CD14-positive monocyte (primary cell): ENCODE measurements around the gene PLPP6. TPM values are rescaled to one million over a fixed set of nuclear protein-coding genes. Genes with fewer than 3 reads are reported as not detected.
A peak's percentile ranks its signal among the peaks of the same experiment; 100 is the strongest.

Source experiments
- DNase-seq, 3 donors: peaks; one replicate each; pipeline ENCODE4 v3.0.0-alpha.2; 2011 to 2022
- H2AFZ ChIP-seq: 2 replicates; pipeline ENCODE4 v1.6.0; 2012; ENCODE audit warnings: mild to moderate bottlenecking, low read depth, low read length, inconsistent platforms; ENCODE audit not compliant: insufficient read depth, poor library complexity, severe bottlenecking
- H3K27ac ChIP-seq, 2 donors: 1 replicate in 1 of 2; 2 replicates in 1 of 2; pipeline ENCODE4 v1.5.1; 2012 to 2013; ENCODE audit warnings: low read length in 2 of 2, control low read depth in 1 of 2, inconsistent platforms in 1 of 2, low read depth in 1 of 2, mild to moderate bottlenecking in 1 of 2
- H3K27me3 ChIP-seq, 2 donors: one replicate each; pipeline versions ENCODE4 v1.6.0 to v1.6.1; 2011 to 2013; ENCODE audit warnings: low read length in 2 of 2; ENCODE audit not compliant: control insufficient read depth in 2 of 2, insufficient read depth in 2 of 2
- H3K36me3 ChIP-seq, 2 donors: replicated peaks in 1 of 2; 1 replicate in 1 of 2; 2 replicates in 1 of 2; pipeline versions ENCODE4 v1.5.1 to v1.6.1; 2012 to 2013; ENCODE audit warnings: low read length in 2 of 2, control low read depth in 1 of 2, inconsistent platforms in 1 of 2, mild to moderate bottlenecking in 1 of 2; ENCODE audit not compliant: insufficient read depth in 2 of 2, control insufficient read depth in 1 of 2
- H3K4me1 ChIP-seq, 2 donors: 1 replicate in 1 of 2; 2 replicates in 1 of 2; pipeline versions ENCODE4 v1.5.1 to v1.6.1; 2012 to 2013; ENCODE audit warnings: low read length in 2 of 2, control low read depth in 1 of 2, inconsistent platforms in 1 of 2, mild to moderate bottlenecking in 1 of 2, moderate library complexity in 1 of 2; ENCODE audit not compliant: insufficient read depth in 2 of 2, control insufficient read depth in 1 of 2
- H3K4me2 ChIP-seq: replicated peaks from 2 replicates; pipeline ENCODE3; 2012; ENCODE audit warnings: low read length, moderate library complexity, mild to moderate bottlenecking; ENCODE audit not compliant: poor library complexity, severe bottlenecking; ENCODE audit errors: extremely low read depth
- H3K4me3 ChIP-seq, 3 experiments: fragments of 200-600 bp in 1 of 3; sonication (generic) in 1 of 3; replicated peaks in 1 of 3; 1 replicate in 2 of 3; 2 replicates in 1 of 3; pipeline ENCODE4 v1.5.1; 2011 to 2013; ENCODE audit warnings: low read length in 3 of 3, mild to moderate bottlenecking in 3 of 3, control low read depth in 2 of 3, low read depth in 2 of 3, inconsistent platforms in 1 of 3, moderate library complexity in 1 of 3
- H3K79me2 ChIP-seq: 2 replicates; pipeline ENCODE4 v1.6.0; 2012; ENCODE audit warnings: mild to moderate bottlenecking, control low read depth, inconsistent platforms, low read length, moderate library complexity; ENCODE audit not compliant: insufficient read depth
- H3K9ac ChIP-seq: 2 replicates; pipeline ENCODE4 v1.6.0; 2017; ENCODE audit warnings: low read length, mild to moderate bottlenecking; ENCODE audit not compliant: insufficient read depth, poor library complexity, severe bottlenecking
- H3K9me3 ChIP-seq, 2 donors: replicated peaks in 1 of 2; 1 replicate in 1 of 2; 2 replicates in 1 of 2; pipeline versions ENCODE4 v1.5.1 to v1.6.1; 2012 to 2013; ENCODE audit warnings: low read length in 2 of 2, control low read depth in 1 of 2; ENCODE audit not compliant: control insufficient read depth in 1 of 2, insufficient read depth in 1 of 2
- H4K20me1 ChIP-seq: 2 replicates; pipeline ENCODE4 v1.6.0; 2012; ENCODE audit warnings: mild to moderate bottlenecking, low read length, control low read depth, moderate library complexity; ENCODE audit not compliant: insufficient read depth
- H3K27ac Mint-ChIP-seq, 7 donors: one replicate each; pipeline ENCODE4 v1.8.0; 2020; ENCODE audit warnings: mild to moderate bottlenecking in 7 of 7, mixed read lengths in 7 of 7, moderate library complexity in 6 of 7, inconsistent platforms in 2 of 7
- H3K27me3 Mint-ChIP-seq, 3 donors: one replicate each; pipeline ENCODE4 v1.8.0; 2021 to 2022; ENCODE audit warnings: low read depth in 3 of 3, mild to moderate bottlenecking in 3 of 3, mixed read lengths in 3 of 3, moderate library complexity in 3 of 3, inconsistent platforms in 1 of 3
- H3K36me3 Mint-ChIP-seq, 2 donors: one replicate each; pipeline ENCODE4 v1.8.0; 2020; ENCODE audit warnings: mixed read lengths in 2 of 2, inconsistent platforms in 1 of 2, mild to moderate bottlenecking in 1 of 2
- H3K4me1 Mint-ChIP-seq: one replicate; pipeline ENCODE4 v1.8.0; 2020; ENCODE audit warnings: mild to moderate bottlenecking, mixed read lengths
- H3K4me3 Mint-ChIP-seq, 2 donors: one replicate each; pipeline ENCODE4 v1.8.0; 2020; ENCODE audit warnings: mild to moderate bottlenecking in 2 of 2, mixed read lengths in 2 of 2, moderate library complexity in 1 of 2
- H3K9me3 Mint-ChIP-seq, 7 donors: one replicate each; pipeline ENCODE4 v1.8.0; 2020 to 2022; ENCODE audit warnings: mixed read lengths in 7 of 7, mild to moderate bottlenecking in 6 of 7, moderate library complexity in 6 of 7, inconsistent platforms in 2 of 7
- WGBS: methylation state at CpG from one replicate; pipeline ENCODE4 v1.1.5; 2013; ENCODE audit warnings: missing lambda C conversion rate; ENCODE audit not compliant: insufficient coverage; 5-methylcytosine and 5-hydroxymethylcytosine counted together
- intact Hi-C, 2 donors: fragments of 100-400 bp; cut with micrococcal nuclease; formaldehyde crosslinking; loops; one replicate each; pipeline versions ENCODE4 v1.15.0 to v1.15.1; 2023
- polyA plus RNA-seq, 3 donors: library from polyadenylated mRNA; depleted of rRNA in 1 of 3; unstranded in 2 of 3; stranded (reverse) in 1 of 3; fragments of 300-500 nt in 2 of 3; fragments of >200 nt in 1 of 3; fragmentation: Illumina TruSeq in 2 of 3; gene quantifications; 1 replicate in 2 of 3; 2 replicates in 1 of 3; pipeline ENCODE4 v1.2.3, GENCODE V29; 2012 to 2021
- TF ChIP-seq, protein P1 (sequence below): fragments of 200-600 bp; IDR thresholded peaks from one replicate; pipeline ENCODE4 v1.8.0; 2022; ENCODE audit warnings: antibody characterized with exemption, mild to moderate bottlenecking

Gene PLPP6
- polyA plus RNA-seq, 3 donors, result 1.6 to 1.8 (median 1.8) TPM

GRCh38 chr9:4665357-4665756 is 3.3 kb downstream of the PLPP6 start:
- no peaks in the 10 kb centered on the region for H3K9me3 ChIP-seq
- TF ChIP-seq, protein P1, sequence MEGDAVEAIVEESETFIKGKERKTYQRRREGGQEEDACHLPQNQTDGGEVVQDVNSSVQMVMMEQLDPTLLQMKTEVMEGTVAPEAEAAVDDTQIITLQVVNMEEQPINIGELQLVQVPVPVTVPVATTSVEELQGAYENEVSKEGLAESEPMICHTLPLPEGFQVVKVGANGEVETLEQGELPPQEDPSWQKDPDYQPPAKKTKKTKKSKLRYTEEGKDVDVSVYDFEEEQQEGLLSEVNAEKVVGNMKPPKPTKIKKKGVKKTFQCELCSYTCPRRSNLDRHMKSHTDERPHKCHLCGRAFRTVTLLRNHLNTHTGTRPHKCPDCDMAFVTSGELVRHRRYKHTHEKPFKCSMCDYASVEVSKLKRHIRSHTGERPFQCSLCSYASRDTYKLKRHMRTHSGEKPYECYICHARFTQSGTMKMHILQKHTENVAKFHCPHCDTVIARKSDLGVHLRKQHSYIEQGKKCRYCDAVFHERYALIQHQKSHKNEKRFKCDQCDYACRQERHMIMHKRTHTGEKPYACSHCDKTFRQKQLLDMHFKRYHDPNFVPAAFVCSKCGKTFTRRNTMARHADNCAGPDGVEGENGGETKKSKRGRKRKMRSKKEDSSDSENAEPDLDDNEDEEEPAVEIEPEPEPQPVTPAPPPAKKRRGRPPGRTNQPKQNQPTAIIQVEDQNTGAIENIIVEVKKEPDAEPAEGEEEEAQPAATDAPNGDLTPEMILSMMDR, result no peak
- H3K27me3 ChIP-seq, result peaks cover 14% of the 10 kb centered on the region in 2 donors
- peaks cover 33 to 43% of the 10 kb centered on the region in 2 donors for H3K4me1 ChIP-seq
- peaks cover 51% of the 10 kb centered on the region for H3K4me1 Mint-ChIP-seq
- H3K27me3 Mint-ChIP-seq, result peaks cover 31 to 41% (median 37%) of the 10 kb centered on the region in 3 donors
- no peaks in the 10 kb centered on the region for H3K36me3 ChIP-seq
- peaks cover 0 to under 1% (median 0%) of the 10 kb centered on the region in 7 donors for H3K9me3 Mint-ChIP-seq
- no peaks in the 10 kb centered on the region for H4K20me1 ChIP-seq
- no peak overlapping the region for H2AFZ ChIP-seq
- peaks cover 11% of the 10 kb centered on the region for H3K79me2 ChIP-seq
- H3K27ac ChIP-seq, result no peak overlapping the region
- no peak overlapping the region for H3K4me3 ChIP-seq
- intact Hi-C loops, result no loop called here
- no peak for DNase-seq
- WGBS, result no CpG with 5 or more reads among the region's 2 CpGs
- H3K27ac Mint-ChIP-seq, result no peak overlapping the region
- H3K4me3 Mint-ChIP-seq, result peak overlapping the region in 1 of 2 donors; percentile 36
- H3K9ac ChIP-seq, result no peak overlapping the region
- no peaks in the 10 kb centered on the region for H3K36me3 Mint-ChIP-seq
- H3K4me2 ChIP-seq, result no peak overlapping the region

GRCh38 chr9:4666042-4666699 is 4.1 kb downstream of the PLPP6 start, which contains the start of gene SPATA6L:
TSS of gene SPATA6L (minus strand) at chr9:4666480. CDS start at chr9:4666250, 230 bp downstream.
- intact Hi-C loops, result no loop called here
- 4% methylated on average over 21 of the region's 36 CpGs for WGBS
- H3K4me3 Mint-ChIP-seq, result peak within 1 kb of the TSS; percentile 87 to 91
- Histone ChIP-seq H3K4me1 (peaks cover 33 to 43% of the 10 kb centered on the region in 2 donors), H2AFZ (peak within 1 kb of the TSS; percentile 79), H3K79me2 (peaks cover 11% of the 10 kb centered on the region), H3K9ac (peak within 1 kb of the TSS; percentile 38), H3K4me3 (peak within 1 kb of the TSS; percentile 31 to 77 (median 47)), H4K20me1 (no peaks in the 10 kb centered on the region), H3K27ac (no peak within 1 kb of the TSS), H3K9me3 (no peaks in the 10 kb centered on the region), H3K4me2 (peak within 1 kb of the TSS; percentile 79), H3K27me3 (peaks cover 14% of the 10 kb centered on the region in 2 donors), H3K36me3 (no peaks in the 10 kb centered on the region)
- peaks cover 51% of the 10 kb centered on the region for H3K4me1 Mint-ChIP-seq
- no peaks in the 10 kb centered on the region for H3K36me3 Mint-ChIP-seq
- peak within 1 kb of the TSS in 1 of 7 donors; percentile 39 for H3K27ac Mint-ChIP-seq
- DNase-seq, result peak in 2 of 3 donors; percentile 51 to 52
- peaks cover 31 to 40% (median 32%) of the 10 kb centered on the region in 3 donors for H3K27me3 Mint-ChIP-seq
- H3K9me3 Mint-ChIP-seq, result no peaks in the 10 kb centered on the region
- TF ChIP-seq, protein P1, result no peak
